ENCODE data around the gene NPEPL1.

The NPEPL1 gene

DNA sequence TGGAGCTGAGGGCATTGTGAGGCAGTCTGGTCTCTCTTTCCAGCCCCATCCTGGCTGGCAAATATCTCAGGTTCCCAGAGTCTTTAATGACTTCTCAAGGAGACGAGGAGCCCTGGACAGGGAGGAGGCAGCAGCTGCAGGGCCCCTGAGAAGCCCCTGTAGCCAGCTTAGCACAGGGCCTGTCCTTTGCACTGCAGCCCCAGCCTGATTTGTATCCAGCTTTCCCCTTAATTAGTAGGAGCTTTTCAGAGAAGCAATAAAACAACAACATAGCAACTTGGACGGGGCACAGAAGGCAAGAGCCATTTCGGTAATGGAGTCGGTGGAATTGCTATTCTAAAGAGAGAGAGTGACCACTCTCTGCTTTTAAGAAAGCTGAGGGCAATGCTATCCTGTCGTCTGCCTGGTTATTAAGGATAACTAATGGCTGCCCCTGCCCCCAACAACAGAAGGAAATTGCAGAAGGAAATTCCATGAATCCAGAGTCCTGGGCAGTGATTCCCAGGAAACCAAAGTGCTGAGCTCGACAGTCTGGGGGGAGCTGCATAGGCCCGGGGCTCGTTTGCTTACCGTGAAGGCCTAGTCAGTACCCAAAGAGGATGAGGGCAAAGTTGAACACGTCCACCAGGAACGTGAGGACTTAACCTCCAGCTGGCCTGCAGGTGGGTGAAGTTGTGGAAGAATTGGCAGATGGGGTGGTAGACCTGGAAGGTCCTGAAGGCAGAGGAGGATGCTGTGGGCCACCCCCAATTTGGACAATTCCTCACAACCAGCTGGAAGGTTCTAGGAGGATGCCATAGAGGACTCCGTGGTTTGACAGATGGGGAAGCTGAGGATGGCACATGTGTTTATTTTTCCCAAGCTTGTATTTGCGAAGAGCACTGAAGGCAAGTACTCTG is 50.3 kb downstream of the NPEPL1 start:
- H3K4me3 ChIP-seq (ENCODE audit: low read depth, low read length): no peak overlapping the region
- TF ChIP-seq, protein P1, sequence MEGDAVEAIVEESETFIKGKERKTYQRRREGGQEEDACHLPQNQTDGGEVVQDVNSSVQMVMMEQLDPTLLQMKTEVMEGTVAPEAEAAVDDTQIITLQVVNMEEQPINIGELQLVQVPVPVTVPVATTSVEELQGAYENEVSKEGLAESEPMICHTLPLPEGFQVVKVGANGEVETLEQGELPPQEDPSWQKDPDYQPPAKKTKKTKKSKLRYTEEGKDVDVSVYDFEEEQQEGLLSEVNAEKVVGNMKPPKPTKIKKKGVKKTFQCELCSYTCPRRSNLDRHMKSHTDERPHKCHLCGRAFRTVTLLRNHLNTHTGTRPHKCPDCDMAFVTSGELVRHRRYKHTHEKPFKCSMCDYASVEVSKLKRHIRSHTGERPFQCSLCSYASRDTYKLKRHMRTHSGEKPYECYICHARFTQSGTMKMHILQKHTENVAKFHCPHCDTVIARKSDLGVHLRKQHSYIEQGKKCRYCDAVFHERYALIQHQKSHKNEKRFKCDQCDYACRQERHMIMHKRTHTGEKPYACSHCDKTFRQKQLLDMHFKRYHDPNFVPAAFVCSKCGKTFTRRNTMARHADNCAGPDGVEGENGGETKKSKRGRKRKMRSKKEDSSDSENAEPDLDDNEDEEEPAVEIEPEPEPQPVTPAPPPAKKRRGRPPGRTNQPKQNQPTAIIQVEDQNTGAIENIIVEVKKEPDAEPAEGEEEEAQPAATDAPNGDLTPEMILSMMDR (IDR thresholded peaks at IDR 0.05; ENCODE audit: low read depth, low read length): no peak

DNA sequence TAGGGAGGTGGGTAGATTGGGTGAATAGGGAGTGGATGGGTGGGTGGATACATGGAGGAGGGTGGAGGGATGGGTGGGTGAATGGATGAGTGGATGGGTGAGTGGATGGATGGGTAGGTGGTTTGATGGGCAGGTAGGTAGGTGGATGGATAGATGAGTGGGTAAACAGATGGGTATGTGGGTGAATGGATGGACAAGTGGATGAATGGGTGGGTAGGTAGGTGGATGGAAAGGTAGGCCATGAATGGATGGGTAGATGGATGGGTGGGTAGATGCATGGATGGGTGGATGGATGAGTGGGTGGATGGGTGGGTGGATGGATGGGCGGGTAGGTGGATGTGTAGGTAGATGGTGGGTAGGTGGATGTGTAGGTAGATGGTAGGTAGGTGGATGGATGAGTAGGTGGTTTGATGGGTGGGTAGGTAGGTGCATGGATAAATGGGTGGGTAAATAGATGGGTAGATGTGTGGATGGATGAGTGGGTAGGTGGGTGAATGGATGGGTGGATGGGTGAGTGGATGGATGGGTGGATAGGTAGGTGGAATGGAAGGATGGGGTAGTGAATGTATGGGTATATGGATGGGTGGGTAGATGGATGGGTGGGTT is 51.4 kb downstream of the NPEPL1 start:
- TF ChIP-seq, protein P1 (IDR thresholded peaks at IDR 0.05; ENCODE audit: low read depth, low read length): no peak
- H3K4me3 ChIP-seq (ENCODE audit: low read depth, low read length): no peak overlapping the region

DNA sequence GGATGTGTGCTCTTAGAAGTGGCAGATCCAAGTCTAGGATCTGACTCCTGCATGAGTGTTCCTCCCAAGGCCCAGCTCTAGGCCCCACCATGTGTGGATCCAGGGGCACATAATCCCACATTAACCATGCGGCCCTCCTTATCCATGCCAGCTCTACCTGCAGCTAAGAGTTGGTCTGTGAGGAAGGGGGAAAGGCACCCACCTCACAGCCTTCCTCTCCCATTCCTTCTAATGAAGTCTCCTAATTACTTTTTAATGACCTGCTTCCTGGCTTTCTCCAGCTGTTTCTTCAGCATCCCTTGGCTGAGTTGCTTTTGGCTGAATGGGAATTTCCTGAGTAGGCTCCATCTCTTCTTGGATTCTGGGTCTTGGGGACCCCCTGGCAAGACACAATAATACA is 52.2 kb downstream of the NPEPL1 start:
- TF ChIP-seq, protein P1 (IDR thresholded peaks at IDR 0.05; ENCODE audit: low read depth, low read length): no peak
- no peak overlapping the region for H3K4me3 ChIP-seq (ENCODE audit: low read depth, low read length)

DNA sequence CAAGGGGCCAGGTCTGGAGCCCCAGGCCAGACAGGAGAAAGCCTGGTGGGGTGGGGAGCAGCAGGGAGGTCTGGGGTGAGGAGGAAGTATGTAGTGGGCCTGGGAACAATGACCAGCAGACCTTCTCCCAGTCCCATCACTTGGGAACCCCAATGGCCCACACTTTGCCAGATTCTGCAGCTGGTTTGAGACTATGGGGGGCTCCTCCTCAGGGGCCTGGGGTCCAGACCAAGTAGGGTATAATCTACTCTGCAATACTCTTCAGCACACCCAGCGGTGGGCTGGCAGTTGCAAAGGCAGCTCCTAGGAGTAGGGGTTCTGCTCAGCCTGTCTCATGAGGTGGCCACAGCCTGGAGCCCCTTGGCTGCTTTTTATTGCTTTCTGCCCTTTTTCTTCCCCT is 52.8 kb downstream of the NPEPL1 start:
- no peak overlapping the region for H3K4me3 ChIP-seq (ENCODE audit: low read depth, low read length)
- TF ChIP-seq, protein P1 (IDR thresholded peaks at IDR 0.05; ENCODE audit: low read depth, low read length): no peak

DNA sequence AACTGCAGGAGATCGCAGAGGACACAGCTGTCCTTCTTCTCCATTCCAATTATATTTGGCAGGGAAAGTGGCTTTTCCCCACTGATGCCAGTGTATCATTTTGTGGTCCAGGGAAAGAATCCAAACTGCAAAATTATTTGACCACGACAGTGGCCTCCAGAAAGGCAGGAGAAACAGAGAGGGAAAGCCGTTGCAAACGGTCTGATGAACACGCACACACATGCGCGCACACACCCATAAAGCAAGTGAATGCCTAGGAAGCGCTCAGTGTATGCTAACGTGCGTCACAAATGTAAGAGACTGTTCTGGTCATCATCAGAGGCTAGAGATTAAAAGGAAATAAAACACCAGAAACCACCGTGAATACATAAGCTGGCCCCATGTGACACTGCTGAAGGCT is 54.0 kb downstream of the NPEPL1 start:
- H3K4me3 ChIP-seq (ENCODE audit: low read depth, low read length): no peak overlapping the region
- TF ChIP-seq, protein P1 (IDR thresholded peaks at IDR 0.05; ENCODE audit: low read depth, low read length): no peak

DNA sequence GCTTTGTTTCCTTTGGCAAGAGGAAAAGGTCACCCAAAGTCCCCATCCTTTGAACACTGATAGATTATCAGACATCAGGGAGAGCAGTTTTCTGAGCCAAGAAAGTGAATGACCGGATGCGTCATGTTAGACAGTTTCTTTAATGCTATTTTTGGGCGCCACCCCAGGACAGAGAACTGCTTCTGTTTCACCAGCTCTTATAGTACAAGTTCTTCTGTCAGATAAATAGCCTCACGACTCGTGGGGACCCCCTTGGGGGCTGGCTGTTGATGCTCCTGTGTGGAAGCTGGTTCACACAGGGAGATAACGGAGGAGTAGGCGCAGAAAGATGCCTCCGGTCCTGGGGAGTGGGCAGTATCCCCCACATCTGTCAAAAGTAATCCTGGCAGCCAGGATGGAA is 54.6 kb downstream of the NPEPL1 start:
- no peak overlapping the region for H3K4me3 ChIP-seq (ENCODE audit: low read depth, low read length)
- TF ChIP-seq, protein P1 (IDR thresholded peaks at IDR 0.05; ENCODE audit: low read depth, low read length): no peak

DNA sequence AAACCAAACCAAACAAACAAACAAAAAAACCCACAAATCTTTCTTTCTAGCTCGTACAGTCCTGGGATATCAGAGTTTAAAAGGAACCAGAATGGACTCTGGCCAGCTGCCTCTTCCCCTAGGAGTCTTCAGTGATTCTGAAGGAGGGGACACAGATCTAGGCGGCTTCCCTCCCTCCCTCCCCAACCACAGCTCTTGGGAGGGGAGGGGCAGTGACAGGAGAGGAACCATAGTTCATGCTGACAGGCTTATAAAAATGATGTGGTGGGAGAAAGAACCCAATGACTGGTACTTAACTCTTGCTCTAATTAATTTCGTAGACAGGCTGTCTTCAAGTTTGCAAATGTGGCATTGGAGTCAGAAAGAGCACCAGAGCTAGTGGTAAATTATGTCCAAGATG is 56.0 kb downstream of the NPEPL1 start:
- no peak overlapping the region for H3K4me3 ChIP-seq (ENCODE audit: low read depth, low read length)

More for the DNA sequence above, 56.0 kb downstream of the NPEPL1 start:
- TF ChIP-seq, protein P1 (IDR thresholded peaks at IDR 0.05; ENCODE audit: low read depth, low read length): no peak

Measured in WI38 (cell line).